G401 (cell line): Measurements from ENCODE around the gene DMBT1. TPM values are rescaled to one million over a fixed set of nuclear protein-coding genes. Genes with fewer than 3 reads are reported as not detected.

Experiments
- DNase-seq: peaks from one replicate; pipeline ENCODE4 v3.0.0-alpha.2; 2015; ENCODE audit warnings: low spot score
- in situ Hi-C: cut with HindIII; loops from 2 replicates; pipeline ENCODE4 v1.10.0; 2016; ENCODE audit warnings: low sequenced_read_pairs, mixed read lengths
- total RNA-seq: library from RNA; depleted of rRNA; stranded (reverse); fragments of >200 nt; shearing (Covaris generic); gene quantifications from 2 replicates; pipeline ENCODE4 v1.2.3, GENCODE V29; 2014; rRNA removed

DMBT1 gene
- not detected in 2 replicates for total RNA-seq

DNA sequence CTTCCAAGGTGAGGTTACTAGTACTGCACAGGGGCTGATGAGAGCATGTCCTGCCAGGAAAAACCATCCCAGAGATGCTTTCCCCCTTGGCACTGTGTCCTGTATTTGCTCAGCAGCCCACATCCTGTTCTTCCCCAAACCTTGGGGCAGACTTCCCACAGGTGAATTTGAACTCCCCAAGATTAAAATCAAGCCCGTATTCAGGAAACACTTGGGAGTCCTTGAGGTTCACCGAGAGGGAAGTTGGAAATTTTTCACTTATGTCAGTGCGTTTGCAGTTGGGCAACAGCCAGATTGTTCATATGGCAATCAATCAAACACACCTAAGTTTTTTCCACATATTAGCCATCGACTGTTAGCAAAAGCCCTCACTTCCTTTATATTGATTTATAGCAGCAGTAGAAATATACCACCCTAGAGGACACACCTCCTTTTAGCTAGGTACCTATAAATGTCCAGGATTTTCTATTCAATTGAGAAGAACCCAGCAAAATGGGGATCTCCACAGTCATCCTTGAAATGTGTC, at the start of gene DMBT1:
Gene DMBT1, plus strand, starts transcription at position 476 of the 526 bp plus-strand sequence. Its CDS starts 17 bp downstream, at position 493.
- no peak for DNase-seq
- in situ Hi-C loops: no loop called here

DNA sequence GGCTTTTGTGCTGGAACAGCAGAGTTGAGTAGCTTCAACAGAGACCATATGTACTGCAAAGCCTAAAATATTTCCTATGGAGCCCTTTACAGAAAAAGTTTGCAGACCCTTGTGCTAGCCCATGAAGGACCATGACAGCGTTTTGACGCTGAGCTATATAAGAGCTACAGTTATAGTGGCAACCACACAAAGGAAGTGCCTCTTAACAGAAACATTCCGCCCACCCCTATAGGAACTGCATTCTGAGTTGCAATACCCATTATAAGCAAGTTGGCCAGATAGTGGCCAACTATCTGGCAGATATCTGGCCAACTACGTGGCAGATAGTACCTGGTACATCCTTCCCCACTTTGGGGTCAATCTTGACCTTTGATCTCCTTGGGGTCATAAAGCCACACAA, 47.5 kb upstream of the DMBT1 start:
- no peak for DNase-seq
- in situ Hi-C loops: no loop called here

DNA sequence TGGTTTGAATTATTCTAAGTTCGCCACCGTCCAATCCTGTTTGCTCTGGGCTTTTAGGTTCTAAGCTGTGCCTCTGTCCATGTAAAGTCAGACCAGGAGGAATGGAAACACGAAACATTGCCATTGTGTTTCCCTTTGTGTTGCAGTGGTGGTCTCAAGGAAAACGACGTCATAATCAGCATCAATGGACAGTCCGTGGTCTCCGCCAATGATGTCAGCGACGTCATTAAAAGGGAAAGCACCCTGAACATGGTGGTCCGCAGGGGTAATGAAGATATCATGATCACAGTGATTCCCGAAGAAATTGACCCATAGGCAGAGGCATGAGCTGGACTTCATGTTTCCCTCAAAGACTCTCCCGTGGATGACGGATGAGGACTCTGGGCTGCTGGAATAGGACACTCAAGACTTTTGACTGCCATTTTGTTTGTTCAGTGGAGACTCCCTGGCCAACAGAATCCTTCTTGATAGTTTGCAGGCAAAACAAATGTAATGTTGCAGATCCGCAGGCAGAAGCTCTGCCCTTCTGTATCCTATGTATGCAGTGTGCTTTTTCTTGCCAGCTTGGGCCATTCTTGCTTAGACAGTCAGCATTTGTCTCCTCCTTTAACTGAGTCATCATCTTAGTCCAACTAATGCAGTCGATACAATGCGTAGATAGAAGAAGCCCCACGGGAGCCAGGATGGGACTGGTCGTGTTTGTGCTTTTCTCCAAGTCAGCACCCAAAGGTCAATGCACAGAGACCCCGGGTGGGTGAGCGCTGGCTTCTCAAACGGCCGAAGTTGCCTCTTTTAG, 46.3 kb upstream of the DMBT1 start:
- no peak for DNase-seq
- in situ Hi-C loops: no loop called here

DNA sequence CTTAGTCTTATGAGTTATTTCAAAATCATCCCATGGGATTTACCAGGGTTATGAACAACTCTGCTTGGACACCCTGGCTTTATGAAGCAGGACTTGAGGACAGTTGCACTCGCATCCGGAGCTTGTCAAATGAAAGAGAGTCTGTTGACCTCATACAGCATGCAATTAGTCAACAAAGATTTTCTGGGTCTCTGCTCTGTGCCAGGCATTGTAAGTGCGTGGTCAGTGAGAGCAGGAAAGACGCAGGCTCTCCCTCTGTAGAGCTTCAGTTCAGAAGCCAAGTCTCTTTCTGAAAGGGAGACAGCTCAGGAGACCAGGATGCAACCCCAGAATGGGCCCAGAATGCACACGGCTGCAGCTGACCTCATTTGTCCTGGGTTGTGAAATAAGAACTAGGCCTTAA, 45.5 kb upstream of the DMBT1 start:
- DNase-seq: peak; percentile 4
- in situ Hi-C loops: no loop called here

DNA sequence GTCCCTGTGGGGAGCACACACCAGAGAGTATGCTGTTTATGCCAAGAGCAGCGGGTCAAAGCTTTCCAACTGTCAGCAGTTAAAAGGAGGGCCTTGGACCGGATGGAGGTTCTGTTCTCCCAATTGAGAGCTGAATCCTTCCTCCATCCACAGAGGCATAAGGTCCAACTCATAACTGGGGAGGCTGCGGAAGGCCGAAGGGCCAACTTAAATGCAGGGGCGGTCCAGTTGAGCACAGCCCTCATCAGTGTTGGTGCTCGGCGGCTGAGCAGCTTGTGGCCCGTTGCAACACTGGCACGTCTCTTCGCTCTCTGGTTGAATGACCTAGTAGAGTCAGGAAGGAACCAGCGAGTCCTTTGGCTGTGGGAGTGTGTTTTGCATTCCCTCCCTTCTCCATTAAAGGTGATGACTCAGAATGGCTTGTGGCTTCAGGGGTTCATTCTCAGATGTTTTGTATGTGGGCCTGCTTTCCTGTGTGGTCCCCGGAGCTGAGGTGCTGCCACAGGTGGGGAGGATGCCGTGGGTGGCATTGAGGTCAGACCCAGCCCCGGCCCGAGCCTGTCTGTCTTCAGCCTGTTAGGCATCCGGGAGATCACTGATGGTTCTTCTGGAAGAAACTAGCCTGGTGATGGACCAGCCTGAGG, 44.8 kb upstream of the DMBT1 start:
- DNase-seq: no peak
- in situ Hi-C loops: no loop called here

DNA sequence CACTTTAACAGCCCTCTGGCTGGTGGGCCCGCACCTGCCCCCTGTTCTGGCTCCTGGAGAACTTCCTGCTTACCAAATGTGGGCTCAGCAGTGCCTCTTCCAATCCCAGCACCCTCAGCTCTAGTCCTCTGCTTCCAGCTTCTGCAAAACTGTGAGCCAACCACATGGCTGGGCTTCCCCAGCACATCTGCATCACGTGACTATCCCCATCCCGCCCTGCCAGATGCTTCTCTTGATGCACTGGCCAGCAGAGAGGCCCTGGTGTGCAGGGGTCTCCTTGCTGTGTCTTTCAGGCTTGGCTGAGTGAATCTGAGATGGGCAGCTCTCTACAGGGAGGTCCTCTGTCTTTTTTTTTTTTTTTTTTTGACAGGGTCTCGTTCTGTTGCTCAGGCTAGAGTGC, 43.8 kb upstream of the DMBT1 start:
- in situ Hi-C loops: no loop called here
- no peak for DNase-seq

DNA sequence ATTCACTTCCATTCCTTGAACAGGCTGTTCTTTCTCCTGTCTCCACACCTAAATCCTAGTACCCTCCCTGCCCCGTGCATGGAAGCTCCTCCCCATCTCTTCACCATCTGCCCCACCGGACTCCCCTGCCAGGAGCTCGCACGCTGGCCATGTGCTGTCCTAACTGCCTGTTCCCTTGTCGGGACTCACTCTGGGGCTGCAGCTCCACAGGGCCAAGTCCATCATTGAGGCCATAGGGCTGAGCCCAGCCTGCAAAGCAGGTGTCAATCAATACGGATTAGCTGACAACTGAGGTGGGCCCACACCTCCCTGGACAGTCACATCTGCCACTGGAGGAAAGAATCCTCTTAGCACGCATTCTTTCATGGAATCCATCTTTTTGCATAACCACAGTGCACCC, 41.4 kb upstream of the DMBT1 start:
- DNase-seq: no peak
- in situ Hi-C loops: no loop called here

DNA sequence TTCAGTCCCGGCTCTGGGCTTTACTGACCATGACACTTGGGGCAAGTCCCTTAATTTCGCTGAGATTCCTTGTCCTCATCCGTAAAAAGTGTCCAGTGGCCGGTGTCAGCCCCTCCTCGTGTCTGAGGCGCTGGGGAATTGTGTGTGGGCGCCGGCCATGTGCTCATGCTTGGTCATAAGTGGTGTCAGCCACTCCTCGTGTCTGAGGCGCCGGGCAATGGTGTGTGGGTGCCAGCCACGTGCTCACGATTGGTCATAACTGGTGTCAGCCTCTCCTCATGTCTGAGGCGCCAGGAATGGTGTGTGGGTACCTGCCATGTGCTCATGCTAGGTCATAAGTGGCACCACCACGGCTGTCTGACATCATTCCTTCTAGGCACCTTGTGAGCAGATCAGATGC, 40.7 kb upstream of the DMBT1 start:
- in situ Hi-C loops: no loop called here
- DNase-seq: no peak

DNA sequence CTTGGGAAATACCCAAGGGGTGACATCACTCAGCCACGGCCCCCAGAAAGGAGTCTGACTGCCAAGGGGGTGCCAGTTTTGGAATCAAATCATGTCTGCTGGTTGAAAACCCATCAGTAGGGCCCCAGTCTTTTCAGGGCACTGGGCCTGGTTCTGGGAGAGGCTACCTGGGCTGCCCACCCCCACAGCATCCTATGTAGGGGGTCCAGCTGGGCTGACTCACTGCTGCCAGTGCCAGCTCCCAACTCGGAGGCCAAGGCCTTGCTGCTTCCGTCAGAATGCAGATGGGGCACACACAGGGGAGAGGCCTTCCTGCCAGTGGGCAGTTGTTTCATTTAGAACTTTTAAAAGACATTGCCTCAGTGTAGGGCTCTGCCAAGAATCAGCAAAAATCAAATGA, 39.5 kb upstream of the DMBT1 start:
- in situ Hi-C loops: no loop called here
- DNase-seq: no peak

DNA sequence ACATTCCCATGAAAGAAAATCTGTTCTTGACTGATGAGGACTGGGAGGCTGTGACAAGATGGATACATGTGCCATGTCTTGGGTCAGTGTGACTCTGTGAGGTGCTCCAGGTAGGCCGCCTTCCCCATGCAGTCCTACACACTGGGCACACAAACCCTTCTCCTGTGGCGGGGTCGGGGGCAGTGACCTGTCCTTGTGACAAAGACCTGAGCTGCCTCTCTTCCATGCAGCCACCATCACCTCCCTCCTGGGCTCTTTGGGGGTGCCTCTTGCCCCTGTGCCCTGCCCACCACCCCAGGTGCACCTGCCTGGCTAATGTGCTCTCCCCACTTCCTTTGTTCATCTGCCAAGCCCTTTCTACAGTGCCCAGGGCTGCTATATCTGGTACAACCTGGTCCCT, 35.7 kb upstream of the DMBT1 start:
- DNase-seq: no peak
- in situ Hi-C loops: no loop called here

DNA sequence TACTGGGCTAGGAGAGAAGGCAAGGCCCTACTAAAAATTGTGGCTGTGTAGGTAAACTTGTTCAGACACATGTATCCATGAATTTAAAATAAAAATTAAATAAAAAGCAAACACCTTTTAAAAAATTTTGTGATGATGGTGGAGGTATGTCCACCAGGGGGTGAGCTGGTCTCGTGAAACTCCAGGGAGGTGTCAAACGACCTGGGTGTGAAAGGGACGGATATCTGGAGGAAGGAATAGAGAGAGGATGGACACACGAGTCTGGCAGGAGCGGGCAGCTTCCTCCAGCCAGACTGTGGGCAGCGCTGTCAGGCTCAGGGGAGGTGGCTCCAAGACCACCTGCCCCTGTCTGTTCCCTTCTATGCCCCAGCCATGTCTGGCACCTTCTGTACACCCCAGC, 34.8 kb upstream of the DMBT1 start:
- no peak for DNase-seq
- in situ Hi-C loops: no loop called here

DNA sequence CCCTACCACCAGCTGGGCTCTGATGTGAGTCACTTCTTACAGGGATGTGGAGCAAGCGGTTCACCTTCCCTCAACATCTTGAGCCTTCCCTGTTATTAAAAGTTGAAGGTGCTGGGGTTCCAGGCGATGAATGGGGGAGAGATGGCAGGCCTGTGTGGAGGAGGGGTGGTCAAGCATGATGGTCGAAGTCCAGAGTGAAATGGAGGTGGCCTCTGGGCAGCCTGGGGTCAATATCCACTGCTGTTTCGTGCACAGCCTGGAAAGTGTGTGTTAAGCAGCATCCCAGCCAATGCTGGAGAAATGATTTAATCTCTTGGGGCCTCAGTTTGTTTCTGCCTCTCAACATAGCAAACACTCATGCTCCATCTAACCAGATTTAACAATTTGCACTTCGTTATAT, 33.7 kb upstream of the DMBT1 start:
- DNase-seq: no peak
- in situ Hi-C loops: no loop called here

DNA sequence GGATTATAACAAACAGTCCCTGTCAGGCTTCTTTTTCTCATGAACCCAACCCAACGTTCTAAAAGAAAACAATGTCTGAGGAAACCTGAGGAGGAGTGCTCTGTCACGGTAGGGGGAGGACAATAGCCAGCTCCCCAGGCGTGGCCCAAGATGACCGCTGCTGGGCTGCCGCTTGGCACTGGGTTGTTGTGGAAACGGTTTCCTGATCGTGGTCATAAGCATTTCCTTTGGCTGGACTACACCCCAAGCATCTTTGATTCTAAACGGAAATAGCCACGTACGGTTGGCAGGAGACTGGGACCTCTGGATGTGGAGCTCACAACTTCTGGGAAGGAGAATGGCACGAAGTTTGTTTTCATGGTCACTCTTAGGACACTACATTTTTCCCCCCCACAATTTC, 30.4 kb upstream of the DMBT1 start:
- in situ Hi-C loops: no loop called here

DNA sequence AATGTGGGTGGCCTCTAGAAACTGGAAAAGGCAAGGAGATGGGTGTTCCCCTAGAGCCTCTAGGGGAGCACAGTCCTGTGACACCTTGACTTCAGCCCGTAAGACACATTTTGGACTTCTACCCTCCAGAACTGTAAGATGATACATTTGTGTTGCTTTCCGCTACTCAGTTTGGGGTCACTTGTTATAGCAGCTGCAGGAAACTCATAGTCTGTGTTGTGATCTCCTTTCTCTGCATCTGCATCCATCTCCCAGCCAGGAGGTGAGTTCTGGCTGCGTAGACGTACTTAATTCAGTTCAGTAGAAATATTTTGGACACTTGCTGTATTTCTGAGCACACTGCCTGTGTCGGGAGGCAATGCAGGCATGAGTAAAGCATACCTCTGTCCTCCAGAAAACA, 29.3 kb upstream of the DMBT1 start:
- no peak for DNase-seq
- in situ Hi-C loops: no loop called here

More for the DNA sequence above, 30.4 kb upstream of the DMBT1 start:
- DNase-seq: no peak

DNA sequence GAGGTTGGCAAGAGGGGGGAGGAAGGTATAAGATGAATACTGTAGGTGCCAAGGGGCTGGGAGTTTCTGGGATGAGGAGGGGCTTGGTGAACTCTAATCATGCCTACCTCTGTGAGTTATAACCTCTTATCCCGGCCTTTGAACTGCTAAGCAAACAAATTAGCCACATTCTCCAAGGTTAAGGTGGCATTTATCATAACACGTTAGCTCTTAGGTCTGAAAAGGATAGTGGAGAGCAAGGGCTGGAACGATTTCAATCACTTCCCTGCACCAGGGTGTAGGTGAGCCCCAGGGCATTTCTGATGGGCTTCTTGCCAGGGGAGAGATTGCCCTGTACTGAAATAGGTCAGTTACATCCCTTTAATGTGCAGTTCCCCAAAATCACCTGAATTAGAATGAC, 28.6 kb upstream of the DMBT1 start:
- in situ Hi-C loops: no loop called here
- DNase-seq: peak; percentile 12

DNA sequence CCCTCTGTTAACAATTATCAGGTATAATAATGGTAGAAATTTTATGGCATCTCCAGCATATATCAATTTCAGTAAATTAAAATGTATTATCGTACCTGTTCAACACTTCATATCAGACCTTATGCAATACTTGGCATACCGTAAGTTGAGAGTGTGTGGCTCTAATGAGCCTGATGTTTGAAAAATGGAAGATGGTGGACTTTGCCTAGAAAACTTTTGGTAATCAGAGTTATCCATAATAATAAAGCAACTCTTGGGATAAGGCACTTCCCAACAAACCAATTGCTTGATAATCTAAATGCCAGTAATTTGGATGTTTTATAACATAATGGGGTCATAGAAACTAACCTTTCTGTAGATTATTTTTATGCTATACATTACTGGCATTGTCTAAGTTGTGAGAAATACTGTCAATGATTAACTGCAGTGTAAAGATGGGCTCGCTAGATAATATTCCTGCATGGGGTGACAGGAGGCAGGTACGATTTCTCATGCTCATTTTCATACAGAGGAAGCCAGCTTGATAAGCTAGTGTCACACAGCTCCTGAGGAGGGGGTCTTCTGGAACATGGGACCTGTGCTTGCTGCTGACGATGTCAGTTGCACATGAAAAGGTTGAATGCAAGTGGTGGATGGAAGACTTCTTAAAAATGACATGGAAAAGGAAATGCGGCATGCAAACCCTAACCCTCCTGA, 27.8 kb upstream of the DMBT1 start:
- no peak for DNase-seq
- in situ Hi-C loops: no loop called here

DNA sequence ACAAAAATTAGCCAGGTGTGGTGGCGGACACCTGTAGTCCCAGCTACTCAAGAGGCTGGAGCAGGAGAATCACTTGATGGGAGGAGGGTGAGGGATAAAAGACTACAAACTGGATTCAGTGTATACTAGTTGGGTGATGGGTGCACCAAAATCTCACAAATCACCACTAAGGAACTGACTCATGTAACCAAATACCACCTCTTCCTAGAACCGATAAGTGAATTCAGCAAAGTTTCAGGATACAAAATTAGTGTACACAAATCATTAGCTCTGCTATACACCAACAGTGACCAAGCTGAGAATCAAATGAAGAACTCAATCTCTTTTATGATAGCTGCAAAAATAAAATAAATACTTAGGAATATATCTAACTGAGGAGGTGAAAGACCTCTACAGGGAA, 23.0 kb upstream of the DMBT1 start:
- no peak for DNase-seq
- in situ Hi-C loops: no loop called here

DNA sequence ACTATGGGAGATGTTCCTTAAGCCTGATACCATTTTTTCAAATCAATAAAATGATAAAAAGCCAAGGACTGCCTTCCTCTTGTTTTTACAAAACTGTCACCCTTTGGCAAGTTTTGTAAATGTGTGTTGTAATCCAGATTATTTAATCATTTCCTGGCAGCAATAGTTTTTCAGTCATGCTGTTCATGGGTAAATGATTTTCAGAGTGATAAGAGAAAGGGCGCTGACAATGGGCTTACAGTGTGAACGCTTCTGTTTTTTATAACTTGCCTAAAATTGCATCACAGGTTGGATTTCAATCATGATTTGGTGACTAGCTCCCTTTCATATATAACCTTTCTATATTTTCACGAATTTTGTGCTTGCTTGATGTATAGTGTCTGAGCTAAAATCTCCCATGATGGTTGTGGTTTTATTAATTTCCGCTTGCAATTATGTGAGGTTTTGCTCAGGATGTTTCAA, 19.0 kb upstream of the DMBT1 start:
- in situ Hi-C loops: no loop called here
- DNase-seq: no peak

DNA sequence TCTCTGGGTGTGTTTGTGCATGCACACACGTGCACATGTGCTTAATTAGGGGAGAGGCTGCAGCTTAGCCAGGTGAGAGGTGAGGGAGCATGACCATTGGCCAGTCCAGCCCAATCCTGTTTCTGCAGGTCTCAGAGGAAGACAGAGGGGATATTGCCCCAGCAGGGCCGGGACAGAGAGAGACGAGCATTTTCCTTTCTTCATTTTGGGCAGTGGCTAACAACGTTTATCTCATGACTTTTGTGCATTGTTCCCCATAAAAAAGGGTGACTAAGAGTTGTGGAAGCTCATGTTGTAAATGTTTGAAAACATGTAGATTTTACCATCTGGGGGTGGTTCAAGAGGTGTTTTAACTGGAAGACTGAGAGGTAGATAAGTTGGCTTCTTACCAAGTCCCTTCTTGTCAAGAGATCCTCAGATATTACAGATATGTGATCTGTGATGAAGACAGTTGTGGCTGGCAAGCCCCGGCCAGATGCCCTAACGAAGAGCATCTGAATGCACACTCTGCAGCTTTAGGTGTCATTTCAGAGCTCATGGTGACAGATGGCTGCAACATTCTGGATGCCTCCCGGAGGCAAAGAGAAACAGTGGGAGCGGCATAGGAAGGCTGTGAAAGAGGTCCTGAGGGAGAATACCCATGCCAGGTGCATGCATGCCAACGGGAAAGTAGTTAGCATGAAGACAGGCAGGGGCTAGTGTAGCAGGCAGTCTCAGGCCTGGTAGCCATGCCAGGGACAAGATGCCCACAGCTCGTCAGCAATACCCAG, 16.7 kb upstream of the DMBT1 start:
- no peak for DNase-seq
- in situ Hi-C loops: no loop called here
